Fibroblast of villous mesenchyme (primary cell): ENCODE results near the gene HCRTR1. TPM values are rescaled to one million over a fixed set of nuclear protein-coding genes. Genes with fewer than 3 reads are reported as not detected.
"Not testable (repeated sequence)": the region's sequence is repeated elsewhere in the genome, so short reads cannot be mapped to it uniquely, and the experiment has no call there.

Experiments used
- DNase-seq: peaks from one replicate; pipeline ENCODE4 v3.0.0-alpha.2; 2010; ENCODE audit warnings: low read depth
- H3K4me3 ChIP-seq: 2 replicates; pipeline ENCODE4 v1.5.1; 2011; ENCODE audit warnings: low read depth, mild to moderate bottlenecking, low read length
- CTCF ChIP-seq: IDR thresholded peaks from 2 replicates; pipeline ENCODE4 v1.5.1; 2012; ENCODE audit warnings: low read depth, mild to moderate bottlenecking, low read length; ENCODE audit not compliant: insufficient read depth
- total RNA-seq: library from RNA; depleted of rRNA; stranded (reverse); fragments of >200 nt; gene quantifications from 2 replicates; pipeline ENCODE4 v1.2.3, GENCODE V29; 2012

The HCRTR1 gene
- total RNA-seq, 1 donor, result under 0.01 TPM

DNA sequence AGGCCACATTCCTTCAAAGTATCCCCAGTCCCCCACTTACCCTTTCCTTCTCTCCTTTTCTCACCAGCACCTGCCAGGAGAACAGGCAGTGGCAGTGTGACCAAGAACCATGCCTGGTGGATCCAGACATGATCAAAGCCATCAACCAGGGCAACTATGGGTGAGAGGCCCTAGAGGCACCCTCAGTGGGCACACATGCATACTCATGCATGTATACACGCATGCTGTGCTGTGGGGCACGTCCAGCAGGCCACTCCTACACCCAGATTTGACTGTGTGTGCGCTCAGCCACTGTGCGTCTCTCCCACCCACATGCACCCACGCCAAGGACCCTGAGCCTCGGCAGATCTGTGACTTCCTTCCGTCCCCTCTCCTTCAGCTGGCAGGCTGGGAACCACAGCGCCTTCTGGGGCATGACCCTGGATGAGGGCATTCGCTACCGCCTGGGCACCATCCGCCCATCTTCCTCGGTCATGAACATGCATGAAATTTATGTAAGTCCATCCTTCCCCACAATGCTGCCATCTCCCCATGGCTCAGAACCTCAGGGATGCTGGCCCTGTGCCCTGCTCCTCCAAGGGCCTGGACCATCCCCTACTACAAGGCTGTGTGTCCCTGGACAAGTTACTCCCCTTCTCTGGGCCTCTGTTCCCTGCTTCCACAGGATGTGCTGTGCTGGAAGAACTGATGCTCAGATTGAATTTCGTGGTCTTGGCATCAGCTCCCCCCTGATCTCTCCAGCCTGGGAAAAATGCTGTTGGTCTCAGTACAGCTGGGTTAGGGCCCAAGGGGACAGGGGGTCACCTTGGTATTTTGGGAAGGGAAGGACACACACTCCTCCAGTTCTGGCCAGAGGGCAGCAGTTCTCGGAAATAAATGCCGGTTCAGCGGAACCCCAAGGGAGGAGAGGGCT lies 34.2 kb upstream of the HCRTR1 start:
- no peak for TF ChIP-seq CTCF
- DNase-seq, result no peak
- no peak overlapping the region for H3K4me3 ChIP-seq

- no peak overlapping the region for H3K4me3 ChIP-seq
- TF ChIP-seq CTCF, result no peak
- peak; percentile 79 for DNase-seq
These were observed 33.3 kb upstream of the HCRTR1 start for GRCh38 chr1:31583995-31584868.

GRCh38 chr1:31584869-31585735 lies 32.4 kb upstream of the HCRTR1 start:
- DNase-seq, result no peak
- no peak for TF ChIP-seq CTCF
- no peak overlapping the region for H3K4me3 ChIP-seq

GRCh38 chr1:31585736-31586365 lies 31.6 kb upstream of the HCRTR1 start:
- no peak for TF ChIP-seq CTCF
- DNase-seq, result no peak

GRCh38 chr1:31586376-31587327 lies 30.8 kb upstream of the HCRTR1 start:
- no peak for TF ChIP-seq CTCF
- DNase-seq, result no peak
- H3K4me3 ChIP-seq, result no peak overlapping the region

More at GRCh38 chr1:31585736-31586365, 31.6 kb upstream of the HCRTR1 start:
- no peak overlapping the region for H3K4me3 ChIP-seq

DNA sequence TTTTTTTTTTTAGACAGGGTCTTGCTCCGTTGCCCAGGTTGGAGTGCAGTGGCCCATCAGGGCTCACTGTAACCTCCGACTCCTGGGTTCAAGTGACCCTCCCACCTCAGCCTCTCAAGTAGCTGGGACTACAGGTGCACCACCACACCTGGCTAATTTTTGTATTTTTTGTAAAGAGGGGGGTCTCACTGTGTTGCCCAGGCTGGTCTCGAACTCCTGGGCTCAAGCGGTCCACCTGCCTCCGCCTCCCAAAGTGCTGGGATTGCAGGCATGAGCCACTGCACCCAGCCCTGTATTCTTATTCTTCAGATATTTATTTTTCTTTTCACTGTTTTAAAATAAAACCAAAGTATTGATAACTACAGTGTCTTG lies 30.2 kb upstream of the HCRTR1 start:
- DNase-seq, H3K4me3 ChIP-seq: not testable (repeated sequence)
